Liver (tissue), 3 donors: ENCODE measurements around the gene CTPS1.

Source experiments
- REST ChIP-seq: IDR thresholded peaks from 2 replicates; pipeline ENCODE4 v1.6.1; 2016; ENCODE audit warnings: antibody characterized with exemption, mild to moderate bottlenecking
- SP1 ChIP-seq: IDR thresholded peaks from 2 replicates; pipeline ENCODE4 v1.6.1; 2018; ENCODE audit warnings: antibody characterized with exemption, mild to moderate bottlenecking
- TF ChIP-seq, protein P1 (sequence below): fragments of 150-350 bp; IDR thresholded peaks from 2 replicates; pipeline ENCODE4 v1.5.1; 2017; ENCODE audit warnings: improper control_type of control experiment, low read depth, low read length; ENCODE audit not compliant: missing input control
- TF ChIP-seq, protein P2 (sequence below): IDR thresholded peaks from 2 replicates; pipeline ENCODE4 v1.6.1; 2016; ENCODE audit warnings: antibody characterized with exemption
- TF ChIP-seq, protein P3 (sequence below): IDR thresholded peaks from 2 replicates; pipeline ENCODE4 v1.6.1; 2016; ENCODE audit warnings: antibody characterized with exemption
- donor health status: healthy.
- donor health status: healthy.

- TF ChIP-seq, protein P1, sequence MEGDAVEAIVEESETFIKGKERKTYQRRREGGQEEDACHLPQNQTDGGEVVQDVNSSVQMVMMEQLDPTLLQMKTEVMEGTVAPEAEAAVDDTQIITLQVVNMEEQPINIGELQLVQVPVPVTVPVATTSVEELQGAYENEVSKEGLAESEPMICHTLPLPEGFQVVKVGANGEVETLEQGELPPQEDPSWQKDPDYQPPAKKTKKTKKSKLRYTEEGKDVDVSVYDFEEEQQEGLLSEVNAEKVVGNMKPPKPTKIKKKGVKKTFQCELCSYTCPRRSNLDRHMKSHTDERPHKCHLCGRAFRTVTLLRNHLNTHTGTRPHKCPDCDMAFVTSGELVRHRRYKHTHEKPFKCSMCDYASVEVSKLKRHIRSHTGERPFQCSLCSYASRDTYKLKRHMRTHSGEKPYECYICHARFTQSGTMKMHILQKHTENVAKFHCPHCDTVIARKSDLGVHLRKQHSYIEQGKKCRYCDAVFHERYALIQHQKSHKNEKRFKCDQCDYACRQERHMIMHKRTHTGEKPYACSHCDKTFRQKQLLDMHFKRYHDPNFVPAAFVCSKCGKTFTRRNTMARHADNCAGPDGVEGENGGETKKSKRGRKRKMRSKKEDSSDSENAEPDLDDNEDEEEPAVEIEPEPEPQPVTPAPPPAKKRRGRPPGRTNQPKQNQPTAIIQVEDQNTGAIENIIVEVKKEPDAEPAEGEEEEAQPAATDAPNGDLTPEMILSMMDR, result no peak
- TF ChIP-seq SP1 (no peak), REST (no peak)
- TF ChIP-seq, protein P2, sequence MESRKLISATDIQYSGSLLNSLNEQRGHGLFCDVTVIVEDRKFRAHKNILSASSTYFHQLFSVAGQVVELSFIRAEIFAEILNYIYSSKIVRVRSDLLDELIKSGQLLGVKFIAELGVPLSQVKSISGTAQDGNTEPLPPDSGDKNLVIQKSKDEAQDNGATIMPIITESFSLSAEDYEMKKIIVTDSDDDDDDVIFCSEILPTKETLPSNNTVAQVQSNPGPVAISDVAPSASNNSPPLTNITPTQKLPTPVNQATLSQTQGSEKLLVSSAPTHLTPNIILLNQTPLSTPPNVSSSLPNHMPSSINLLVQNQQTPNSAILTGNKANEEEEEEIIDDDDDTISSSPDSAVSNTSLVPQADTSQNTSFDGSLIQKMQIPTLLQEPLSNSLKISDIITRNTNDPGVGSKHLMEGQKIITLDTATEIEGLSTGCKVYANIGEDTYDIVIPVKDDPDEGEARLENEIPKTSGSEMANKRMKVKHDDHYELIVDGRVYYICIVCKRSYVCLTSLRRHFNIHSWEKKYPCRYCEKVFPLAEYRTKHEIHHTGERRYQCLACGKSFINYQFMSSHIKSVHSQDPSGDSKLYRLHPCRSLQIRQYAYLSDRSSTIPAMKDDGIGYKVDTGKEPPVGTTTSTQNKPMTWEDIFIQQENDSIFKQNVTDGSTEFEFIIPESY, result no peak
- TF ChIP-seq, protein P3, sequence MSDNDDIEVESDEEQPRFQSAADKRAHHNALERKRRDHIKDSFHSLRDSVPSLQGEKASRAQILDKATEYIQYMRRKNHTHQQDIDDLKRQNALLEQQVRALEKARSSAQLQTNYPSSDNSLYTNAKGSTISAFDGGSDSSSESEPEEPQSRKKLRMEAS, result no peak
Measured at GRCh38 chr1:40952744-40953315, 26.7 kb upstream of the CTPS1 start.
